Measurements from ENCODE around the gene GJB4. TPM values are rescaled to one million over a fixed set of nuclear protein-coding genes. Genes with fewer than 3 reads are reported as not detected.

Gene GJB4
- polyA plus RNA-seq, 1 donor from 2014 or later, result not detected

- Histone ChIP-seq H3K79me2 (replicated peaks; ENCODE audit: insufficient read depth, low read length) (no peaks in the 10 kb centered on the region), H4K20me1 (ENCODE audit: insufficient read depth) (no peaks in the 10 kb centered on the region), H3K9ac (ENCODE audit: low read length) (no peak overlapping the region), H3K27ac (ENCODE audit: low read length) (no peak overlapping the region), H3K9me3 (ENCODE audit: low read length) (no peaks in the 10 kb centered on the region), H3K9me2 (ENCODE audit: insufficient read depth, low read length) (no peaks in the 10 kb centered on the region), H2AFZ (ENCODE audit: low read depth, low read length) (no peak overlapping the region), H3K4me3 (ENCODE audit: low read length) (no peak overlapping the region), H3K27me3 (ENCODE audit: insufficient read depth, low read depth, low read length) (no peaks in the 10 kb centered on the region), H3K4me2 (ENCODE audit: low read length) (no peak overlapping the region), H3K36me3 (ENCODE audit: insufficient read depth, low read length) (no peaks in the 10 kb centered on the region), H3F3A (ENCODE audit: insufficient read depth, low read length, poor library complexity, severe bottlenecking) (no peaks in the 10 kb centered on the region)
- TF ChIP-seq POLR2AphosphoS5 (IDR thresholded peaks at IDR 0.05) (no peak), SMC3 (conservative IDR thresholded peaks at IDR 0.05; ENCODE audit: poor library complexity) (no peak), MXI1 (conservative IDR thresholded peaks at IDR 0.05; ENCODE audit: poor library complexity, severe bottlenecking) (no peak), RAD21 (conservative IDR thresholded peaks at IDR 0.05) (no peak), EP300 (conservative IDR thresholded peaks at IDR 0.05; ENCODE audit: poor library complexity, severe bottlenecking) (no peak), CTCF (IDR thresholded peaks at IDR 0.05; ENCODE audit: poor library complexity, severe bottlenecking) (no peak), TAF1 (IDR thresholded peaks at IDR 0.05; ENCODE audit: low read depth) (no peak), REST (IDR thresholded peaks at IDR 0.05; ENCODE audit: borderline replicate concordance) (no peak), EZH2 (IDR thresholded peaks at IDR 0.05; ENCODE audit: borderline replicate concordance, insufficient read depth, low read length, poor library complexity, severe bottlenecking) (no peak)
These were observed 13.9 kb upstream of the GJB4 start for GRCh38 chr1:34745666-34746065.

GRCh38 chr1:34746101-34746500 is 13.4 kb upstream of the GJB4 start:
- H4K20me1 ChIP-seq (ENCODE audit: insufficient read depth), result no peaks in the 10 kb centered on the region
- no peaks in the 10 kb centered on the region for H3K27me3 ChIP-seq (ENCODE audit: insufficient read depth, low read depth, low read length)
- no peak overlapping the region for H2AFZ ChIP-seq (ENCODE audit: low read depth, low read length)
- H3F3A ChIP-seq (ENCODE audit: insufficient read depth, low read length, poor library complexity, severe bottlenecking), result no peaks in the 10 kb centered on the region
- TF ChIP-seq EZH2 (IDR thresholded peaks at IDR 0.05; ENCODE audit: borderline replicate concordance, insufficient read depth, low read length, poor library complexity, severe bottlenecking) (no peak), EP300 (conservative IDR thresholded peaks at IDR 0.05; ENCODE audit: poor library complexity, severe bottlenecking) (no peak), REST (IDR thresholded peaks at IDR 0.05; ENCODE audit: borderline replicate concordance) (no peak), POLR2AphosphoS5 (IDR thresholded peaks at IDR 0.05) (no peak), RAD21 (conservative IDR thresholded peaks at IDR 0.05) (no peak), CTCF (IDR thresholded peaks at IDR 0.05; ENCODE audit: poor library complexity, severe bottlenecking) (no peak), TAF1 (IDR thresholded peaks at IDR 0.05; ENCODE audit: low read depth) (no peak), MXI1 (conservative IDR thresholded peaks at IDR 0.05; ENCODE audit: poor library complexity, severe bottlenecking) (no peak), SMC3 (conservative IDR thresholded peaks at IDR 0.05; ENCODE audit: poor library complexity) (no peak)
- H3K36me3 ChIP-seq (ENCODE audit: insufficient read depth, low read length), result no peaks in the 10 kb centered on the region
- H3K4me2 ChIP-seq (ENCODE audit: low read length), result no peak overlapping the region
- H3K9ac ChIP-seq (ENCODE audit: low read length), result no peak overlapping the region
- H3K9me3 ChIP-seq (ENCODE audit: low read length), result no peaks in the 10 kb centered on the region
- H3K4me3 ChIP-seq (ENCODE audit: low read length), result no peak overlapping the region
- no peak overlapping the region for H3K27ac ChIP-seq (ENCODE audit: low read length)
- H3K9me2 ChIP-seq (ENCODE audit: insufficient read depth, low read length), result no peaks in the 10 kb centered on the region
- no peaks in the 10 kb centered on the region for H3K79me2 ChIP-seq (replicated peaks; ENCODE audit: insufficient read depth, low read length)
